Transverse colon (tissue), 4 donors: ENCODE results near the gene REL. TPM values are rescaled to one million over a fixed set of nuclear protein-coding genes. Genes with fewer than 3 reads are reported as not detected.

Source experiments
- DNase-seq: peaks from one replicate; pipeline ENCODE4 v3.0.0-alpha.2; 2019
- H3K27ac ChIP-seq, 4 donors: fragments of 200-600 bp; sonication (generic); 2 replicates each; pipeline ENCODE4 v1.5.1; 2016 to 2018; ENCODE audit warnings: inconsistent platforms in 4 of 4
- H3K27me3 ChIP-seq: fragments of 200-600 bp; sonication (generic); 2 replicates; pipeline ENCODE4 v1.5.1; 2017; ENCODE audit warnings: inconsistent platforms
- H3K36me3 ChIP-seq, 4 donors: fragments of 200-600 bp; sonication (generic); 2 replicates each; pipeline ENCODE4 v1.5.1; 2017 to 2019; ENCODE audit warnings: inconsistent platforms in 4 of 4
- H3K4me1 ChIP-seq, 4 donors: fragments of 200-600 bp; sonication (generic); 2 replicates each; pipeline ENCODE4 v1.5.1; 2017 to 2020; ENCODE audit warnings: inconsistent platforms in 4 of 4
- H3K4me3 ChIP-seq, 4 donors: fragments of 200-600 bp; sonication (generic); 1 replicate in 1 of 4; 2 replicates in 3 of 4; pipeline versions ENCODE4 v1.5.1 to v1.6.1; 2017 to 2019; ENCODE audit warnings: inconsistent platforms in 4 of 4
- H3K9me3 ChIP-seq, 2 donors: fragments of 200-600 bp; sonication (generic); 2 replicates each; pipeline ENCODE4 v1.5.1; 2017 to 2019; ENCODE audit warnings: inconsistent platforms in 2 of 2
- CTCF ChIP-seq, 5 experiments: fragments of 200-600 bp in 3 of 5; fragments of 450-650 bp in 2 of 5; sonication (generic) in 3 of 5; IDR thresholded peaks; 1 replicate in 2 of 5; 2 replicates in 3 of 5; pipeline ENCODE4 v1.5.1; 2016 to 2017; ENCODE audit warnings: antibody characterized with exemption in 5 of 5, inconsistent platforms in 3 of 5, mild to moderate bottlenecking in 2 of 5, moderate library complexity in 1 of 5
- EP300 ChIP-seq: sonication (generic); formaldehyde crosslinking; IDR thresholded peaks from one replicate; pipeline ENCODE4 v1.6.1; 2017; ENCODE audit warnings: antibody characterized with exemption, low read depth
- POLR2A ChIP-seq: fragments of 450-650 bp; IDR thresholded peaks from one replicate; pipeline ENCODE4 v1.6.1; 2016; ENCODE audit warnings: antibody characterized with exemption, mild to moderate bottlenecking, moderate library complexity
- POLR2AphosphoS5 ChIP-seq, 3 donors: sonication (generic); formaldehyde crosslinking; IDR thresholded peaks; one replicate each; pipeline ENCODE4 v1.6.1; 2016; ENCODE audit warnings: antibody characterized with exemption in 3 of 3
- WGBS, 2 donors: methylation state at CpG; one replicate each; pipeline ENCODE4 v1.1.5; 2018; ENCODE audit warnings: low coverage in 1 of 2; 5-methylcytosine and 5-hydroxymethylcytosine counted together
- in situ Hi-C, 4 donors: fragments of 200-750 bp; cut with MboI; loops; one replicate each; pipeline versions ENCODE4 v1.15.0 to v1.15.1; 2017; ENCODE audit warnings: low sequenced_read_pairs in 3 of 4, low pct_ligation_motif_present in 1 of 4, low pct_unique_long_range_greater_than_20kb in 1 of 4
- intact Hi-C: fragments of 100-400 bp; cut with DNase I; formaldehyde crosslinking; loops from one replicate; pipeline ENCODE4 v1.15.1; 2023; ENCODE audit warnings: low total_unique reads
- total RNA-seq, 4 donors: library from RNA; depleted of rRNA; stranded (reverse); fragments of >200 nt; gene quantifications; one replicate each; pipeline ENCODE4 v1.1.0, GENCODE V29; 2016

REL gene
- total RNA-seq, 4 donors from 2014 or later = 6.2 to 29.5 (median 14.9) TPM

- in situ Hi-C loops (no loop called here), intact Hi-C loops (no loop called here)
- peaks cover 0 to 3% (median 0%) of the 10 kb centered on the region in 4 donors for H3K4me1 ChIP-seq
- no peak for DNase-seq
- H3K27ac ChIP-seq = peak overlapping the region in 1 of 4 donors; percentile 25
- H3K9me3 ChIP-seq = no peaks in the 10 kb centered on the region
- H3K27me3 ChIP-seq = no peaks in the 10 kb centered on the region
- no peak overlapping the region for H3K4me3 ChIP-seq
- TF ChIP-seq CTCF (IDR thresholded peaks at IDR 0.05) (no peak), EP300 (no peak), POLR2AphosphoS5 (IDR thresholded peaks at IDR 0.05) (no peak), POLR2A (no peak)
- 68 to 85% methylated on average over 6 of the region's 6 CpGs for WGBS, 2 donors
- peaks cover 0 to 12% (median 0%) of the 10 kb centered on the region in 4 donors for H3K36me3 ChIP-seq
These were observed 67.7 kb downstream of the REL start for GRCh38 chr2:60948926-60949579.

GRCh38 chr2:60954139-60954538 is 72.8 kb downstream of the REL start:
- peaks cover 0 to 7% (median 2%) of the 10 kb centered on the region in 4 donors for H3K4me1 ChIP-seq

GRCh38 chr2:60957224-60957623 is 75.8 kb downstream of the REL start:
- WGBS, 2 donors = 76 to 86% methylated on average over 4 to 8 of the region's 8 CpGs
- Histone ChIP-seq H3K36me3 (peaks cover 0 to 12% (median 0%) of the 10 kb centered on the region in 4 donors), H3K27ac (no peak overlapping the region), H3K4me1 (peaks cover 0 to 7% (median 2%) of the 10 kb centered on the region in 4 donors), H3K27me3 (no peaks in the 10 kb centered on the region), H3K4me3 (no peak overlapping the region), H3K9me3 (no peaks in the 10 kb centered on the region)
- no peak for DNase-seq
- TF ChIP-seq POLR2AphosphoS5 (IDR thresholded peaks at IDR 0.05) (no peak), EP300 (no peak), CTCF (IDR thresholded peaks at IDR 0.05) (no peak), POLR2A (no peak)
- in situ Hi-C loops (no loop called here), intact Hi-C loops (no loop called here)

More at GRCh38 chr2:60954139-60954538, 72.8 kb downstream of the REL start:
- intact Hi-C loops (no loop called here), in situ Hi-C loops (no loop called here)
- TF ChIP-seq POLR2A (no peak), CTCF (IDR thresholded peaks at IDR 0.05) (no peak), POLR2AphosphoS5 (IDR thresholded peaks at IDR 0.05) (no peak), EP300 (no peak)
- Histone ChIP-seq H3K27me3 (no peaks in the 10 kb centered on the region), H3K9me3 (no peaks in the 10 kb centered on the region), H3K4me3 (no peak overlapping the region), H3K36me3 (peaks cover 0 to 12% (median 0%) of the 10 kb centered on the region in 4 donors), H3K27ac (no peak overlapping the region)
- 58 to 60% methylated on average over 1 to 2 of the region's 2 CpGs for WGBS, 2 donors
- DNase-seq = no peak

- in situ Hi-C loops = no loop called here
- DNase-seq = peak; percentile 78
These were observed 76.3 kb downstream of the REL start for GRCh38 chr2:60957643-60958042.

More at GRCh38 chr2:60957643-60958042, 76.3 kb downstream of the REL start:
- Histone ChIP-seq H3K4me3 (no peak overlapping the region), H3K9me3 (no peaks in the 10 kb centered on the region), H3K36me3 (peaks cover 0 to 11% (median 0%) of the 10 kb centered on the region in 4 donors), H3K4me1 (peaks cover 0 to 7% (median 2%) of the 10 kb centered on the region in 4 donors), H3K27me3 (no peaks in the 10 kb centered on the region), H3K27ac (peak overlapping the region in 2 of 4 donors; percentile 56 to 60)
- WGBS, 2 donors = 64 to 100% methylated on average over 1 to 5 of the region's 5 CpGs
- intact Hi-C loops = no loop called here
- peak in 2 of 3 donors; percentile 24 to 65 for TF ChIP-seq POLR2AphosphoS5 (IDR thresholded peaks at IDR 0.05)
- no peak for TF ChIP-seq CTCF (IDR thresholded peaks at IDR 0.05)
